ENCODE measurements around the gene ELOB.
"Not testable (repeated sequence)": the region's sequence is repeated elsewhere in the genome, so short reads cannot be mapped to it uniquely, and the experiment has no call there.

Gene ELOB

GRCh38 chr16:2748757-2749455 lies 28.2 kb downstream of the ELOB start:
- no peak for DNase-seq (ENCODE audit: low spot score)

GRCh38 chr16:2745961-2746360 lies 31.1 kb downstream of the ELOB start:
- no peak for DNase-seq (ENCODE audit: low spot score)

GRCh38 chr16:2745116-2745890 lies 31.8 kb downstream of the ELOB start:
- no peak for DNase-seq (ENCODE audit: low spot score)

- DNase-seq (ENCODE audit: low spot score): no peak
Measured at GRCh38 chr16:2744711-2745110, 32.4 kb downstream of the ELOB start.

GRCh38 chr16:2743007-2743810 lies 33.9 kb downstream of the ELOB start:
- DNase-seq (ENCODE audit: low spot score): no peak

- no peak for DNase-seq (ENCODE audit: low spot score)
Measured at GRCh38 chr16:2742323-2743006, 34.6 kb downstream of the ELOB start.

- no peak for DNase-seq (ENCODE audit: low spot score)
Measured at GRCh38 chr16:2741168-2741567, 35.9 kb downstream of the ELOB start.

- no peak for DNase-seq (ENCODE audit: low spot score)
Measured at GRCh38 chr16:2740476-2740875, 36.6 kb downstream of the ELOB start.

- no peak for DNase-seq (ENCODE audit: low spot score)
Measured at GRCh38 chr16:2739625-2740430, 37.3 kb downstream of the ELOB start.

- DNase-seq (ENCODE audit: low spot score): no peak
Measured at GRCh38 chr16:2738615-2739014, 38.5 kb downstream of the ELOB start.

- DNase-seq (ENCODE audit: low spot score): no peak
Measured at GRCh38 chr16:2737895-2738418, 39.1 kb downstream of the ELOB start.

- no peak for DNase-seq (ENCODE audit: low spot score)
Measured at GRCh38 chr16:2737238-2737605, 39.9 kb downstream of the ELOB start.

- DNase-seq (ENCODE audit: low spot score): no peak
Measured at GRCh38 chr16:2736476-2737237, 40.4 kb downstream of the ELOB start.

- no peak for DNase-seq (ENCODE audit: low spot score)
Measured at GRCh38 chr16:2734844-2735515, 42.1 kb downstream of the ELOB start.

- no peak for DNase-seq (ENCODE audit: low spot score)
Measured at GRCh38 chr16:2728034-2728433, 49.0 kb downstream of the ELOB start.

GRCh38 chr16:2726923-2727322 lies 50.2 kb downstream of the ELOB start:
- DNase-seq (ENCODE audit: low spot score): no peak

- no peak for DNase-seq (ENCODE audit: low spot score)
Measured at GRCh38 chr16:2724816-2725348, 52.2 kb downstream of the ELOB start.

- no peak for DNase-seq (ENCODE audit: low spot score)
Measured at GRCh38 chr16:2724088-2724676, 52.9 kb downstream of the ELOB start.

- DNase-seq (ENCODE audit: low spot score): not testable (repeated sequence)
Measured at GRCh38 chr16:2721634-2722173, 55.4 kb downstream of the ELOB start.
